Caco-2 (cell line): ENCODE measurements around the gene SPTLC2. TPM values are rescaled to one million over a fixed set of nuclear protein-coding genes. Genes with fewer than 3 reads are reported as not detected.

Source experiments
- BruUV-seq: library from RNA; stranded (reverse); fragments of 400-500 nt; replicated peaks from 2 replicates; lab custom pipeline; 2021; lab: Mats Ljungman, UMichigan
- CTCF ChIA-PET: fragments of 300-600 bp; sonication (Branson Sonifier 250); formaldehyde crosslinking; loops from one replicate; lab custom pipeline; 2022; ENCODE audit warnings: antibody characterized with exemption; lab: Charles Lee
- POLR2A ChIA-PET: fragments of 300-600 bp; sonication (Branson Sonifier 250); formaldehyde crosslinking; loops from one replicate; lab custom pipeline; 2022; ENCODE audit warnings: antibody characterized with exemption; lab: Charles Lee
- DNase-seq, 2 experiments: peaks; one replicate each; pipeline versions ENCODE4 v3.0.0 to v3.0.0-alpha.2; 2020 to 2022
- H3K27me3 ChIP-seq: replicated peaks from 2 replicates; pipeline ENCODE4 v1.6.0; 2011; ENCODE audit warnings: low read length; ENCODE audit not compliant: control insufficient read depth, insufficient read depth
- H3K36me3 ChIP-seq: 2 replicates; pipeline ENCODE4 v1.5.1; 2011; ENCODE audit warnings: low read length; ENCODE audit not compliant: control insufficient read depth, insufficient read depth
- H3K4me1 ChIP-seq: fragments of 250-450 bp; sonication (Bioruptor Pico); 2 replicates; pipeline ENCODE4 v1.5.1; 2020; ENCODE audit warnings: mild to moderate bottlenecking
- H3K4me3 ChIP-seq: 2 replicates; pipeline ENCODE4 v1.5.1; 2011; ENCODE audit warnings: low read depth, mild to moderate bottlenecking, control low read depth, low read length
- H3K9me3 ChIP-seq: fragments of 250-450 bp; sonication (Bioruptor Pico); 2 replicates; pipeline ENCODE4 v1.5.1; 2020; ENCODE audit warnings: mild to moderate bottlenecking, moderate library complexity
- H3K27ac Mint-ChIP-seq: one replicate; pipeline ENCODE4 v1.8.0; 2022; ENCODE audit warnings: mixed read lengths; ENCODE audit not compliant: unreplicated experiment
- H3K27me3 Mint-ChIP-seq: one replicate; pipeline ENCODE4 v1.8.0; 2022; ENCODE audit warnings: mixed read lengths; ENCODE audit not compliant: insufficient read depth, unreplicated experiment
- H3K36me3 Mint-ChIP-seq: one replicate; pipeline ENCODE4 v1.8.0; 2022; ENCODE audit warnings: mild to moderate bottlenecking, mixed read lengths; ENCODE audit not compliant: insufficient read depth, unreplicated experiment
- H3K4me1 Mint-ChIP-seq: one replicate; pipeline ENCODE4 v1.8.0; 2022; ENCODE audit warnings: low read depth, mixed read lengths; ENCODE audit not compliant: unreplicated experiment
- H3K4me3 Mint-ChIP-seq: one replicate; pipeline ENCODE4 v1.8.0; 2022; ENCODE audit warnings: mild to moderate bottlenecking, moderate library complexity, mixed read lengths; ENCODE audit not compliant: unreplicated experiment
- H3K9me3 Mint-ChIP-seq: one replicate; pipeline ENCODE4 v1.8.0; 2022; ENCODE audit warnings: mixed read lengths; ENCODE audit not compliant: unreplicated experiment
- intact Hi-C: fragments of 100-400 bp; cut with micrococcal nuclease; formaldehyde crosslinking; loops from one replicate; pipeline ENCODE4 v1.10.0; 2022; ENCODE audit not compliant: unreplicated experiment
- total RNA-seq: library from RNA; stranded (reverse); gene quantifications from 2 replicates; pipeline ENCODE4 v1.2.3, GENCODE V29; 2022
- TF ChIP-seq, protein P1 (sequence below), 2 experiments: fragments of 200-600 bp in 1 of 2; IDR thresholded peaks; 1 replicate in 1 of 2; 2 replicates in 1 of 2; pipeline versions ENCODE4 v1.5.1 to v1.8.0; 2011 to 2022; ENCODE audit warnings: antibody characterized with exemption in 1 of 2, control low read depth in 1 of 2, inconsistent platforms in 1 of 2, low read depth in 1 of 2, low read length in 1 of 2, mild to moderate bottlenecking in 1 of 2, moderate library complexity in 1 of 2; ENCODE audit not compliant: insufficient read depth in 1 of 2, severe bottlenecking in 1 of 2, unreplicated experiment in 1 of 2

The SPTLC2 gene
- total RNA-seq, 1 experiment from 2014 or later: 49.6 TPM

DNA sequence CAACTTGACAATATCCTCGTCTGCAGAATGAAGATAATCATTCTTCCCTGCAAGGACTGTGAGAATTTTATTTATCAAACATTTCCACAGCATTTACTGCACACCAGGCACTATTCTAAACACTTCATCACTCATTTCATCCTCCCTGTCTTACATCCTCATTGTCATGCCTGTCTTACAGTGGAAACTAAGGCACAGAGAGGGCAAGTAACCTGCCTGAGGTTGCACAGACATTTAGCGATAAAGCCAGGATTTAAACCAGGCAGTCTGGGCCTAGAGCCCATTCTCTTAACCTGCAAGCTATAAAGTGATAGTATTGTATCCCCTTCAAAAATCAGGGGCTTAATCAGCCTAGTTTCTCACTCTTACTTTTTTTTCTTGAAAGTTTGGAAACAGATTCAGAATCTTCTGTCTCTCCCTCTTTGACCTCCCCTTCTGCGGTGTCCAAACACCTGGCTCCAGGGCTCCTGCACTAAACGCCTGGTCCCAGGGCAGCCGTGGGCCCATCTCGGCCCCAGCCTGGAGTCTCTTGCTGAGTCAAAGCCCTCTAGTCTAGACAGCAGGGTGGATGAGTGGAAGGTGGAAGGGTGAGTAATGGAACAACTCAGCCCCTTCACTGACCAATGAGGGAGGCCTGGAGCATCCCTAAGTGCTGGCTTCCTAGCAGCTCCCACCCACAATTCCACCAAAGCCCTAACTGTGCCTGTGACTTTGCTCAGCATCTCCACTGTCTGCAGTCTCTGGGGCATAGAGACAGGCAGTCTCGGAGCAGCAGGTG, 130.3 kb downstream of the SPTLC2 start:
- Histone ChIP-seq H3K4me3 (no peak overlapping the region), H3K27me3 (no peaks in the 10 kb centered on the region), H3K9me3 (no peaks in the 10 kb centered on the region), H3K36me3 (no peaks in the 10 kb centered on the region), H3K4me1 (peaks cover 5% of the 10 kb centered on the region)
- Mint-ChIP-seq H3K27me3 (no peaks in the 10 kb centered on the region), H3K4me3 (no peak overlapping the region), H3K36me3 (peaks cover 10% of the 10 kb centered on the region), H3K4me1 (no peaks in the 10 kb centered on the region), H3K9me3 (no peaks in the 10 kb centered on the region), H3K27ac (no peak overlapping the region)
- CTCF ChIA-PET: no interaction called here
- BruUV-seq: no TSS peak
- POLR2A ChIA-PET: no interaction called here
- TF ChIP-seq, protein P1, sequence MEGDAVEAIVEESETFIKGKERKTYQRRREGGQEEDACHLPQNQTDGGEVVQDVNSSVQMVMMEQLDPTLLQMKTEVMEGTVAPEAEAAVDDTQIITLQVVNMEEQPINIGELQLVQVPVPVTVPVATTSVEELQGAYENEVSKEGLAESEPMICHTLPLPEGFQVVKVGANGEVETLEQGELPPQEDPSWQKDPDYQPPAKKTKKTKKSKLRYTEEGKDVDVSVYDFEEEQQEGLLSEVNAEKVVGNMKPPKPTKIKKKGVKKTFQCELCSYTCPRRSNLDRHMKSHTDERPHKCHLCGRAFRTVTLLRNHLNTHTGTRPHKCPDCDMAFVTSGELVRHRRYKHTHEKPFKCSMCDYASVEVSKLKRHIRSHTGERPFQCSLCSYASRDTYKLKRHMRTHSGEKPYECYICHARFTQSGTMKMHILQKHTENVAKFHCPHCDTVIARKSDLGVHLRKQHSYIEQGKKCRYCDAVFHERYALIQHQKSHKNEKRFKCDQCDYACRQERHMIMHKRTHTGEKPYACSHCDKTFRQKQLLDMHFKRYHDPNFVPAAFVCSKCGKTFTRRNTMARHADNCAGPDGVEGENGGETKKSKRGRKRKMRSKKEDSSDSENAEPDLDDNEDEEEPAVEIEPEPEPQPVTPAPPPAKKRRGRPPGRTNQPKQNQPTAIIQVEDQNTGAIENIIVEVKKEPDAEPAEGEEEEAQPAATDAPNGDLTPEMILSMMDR (IDR thresholded peaks at IDR 0.05; ENCODE audit: insufficient read depth in 1 of 2, low read depth in 1 of 2, low read length in 1 of 2, severe bottlenecking in 1 of 2, unreplicated experiment in 1 of 2): no peak
- DNase-seq: no peak
- intact Hi-C loops: no loop called here

DNA sequence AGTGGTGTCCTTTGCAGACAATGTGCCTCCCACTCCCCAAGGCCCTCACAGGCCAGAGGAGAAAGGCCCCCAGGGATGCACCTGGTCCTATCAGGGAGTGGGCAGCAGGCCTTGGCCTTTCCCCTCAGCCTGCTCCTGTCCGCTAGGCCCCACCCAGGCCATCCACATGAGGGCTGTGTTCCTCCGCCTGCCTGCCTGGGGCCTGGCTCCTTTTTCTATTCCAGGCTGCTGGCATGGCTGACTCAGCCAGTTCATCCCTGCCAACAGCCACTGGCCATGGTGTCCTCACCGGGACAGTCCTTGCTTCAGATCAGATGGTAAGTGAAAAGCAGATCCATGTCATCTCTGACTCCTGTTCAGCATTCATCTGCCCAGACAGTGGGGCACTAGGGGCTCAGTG, 131.2 kb downstream of the SPTLC2 start:
- BruUV-seq: no TSS peak
- peaks cover 10% of the 10 kb centered on the region for H3K36me3 Mint-ChIP-seq
- H3K4me3 Mint-ChIP-seq: no peak overlapping the region
- no peaks in the 10 kb centered on the region for H3K4me1 Mint-ChIP-seq
- ChIA-PET POLR2A (no interaction called here), CTCF (no interaction called here)
- Histone ChIP-seq H3K9me3 (no peaks in the 10 kb centered on the region), H3K4me1 (peaks cover 5% of the 10 kb centered on the region), H3K27me3 (no peaks in the 10 kb centered on the region), H3K4me3 (no peak overlapping the region), H3K36me3 (no peaks in the 10 kb centered on the region)
- intact Hi-C loops: no loop called here
- no peaks in the 10 kb centered on the region for H3K27me3 Mint-ChIP-seq
- TF ChIP-seq, protein P1 (IDR thresholded peaks at IDR 0.05; ENCODE audit: insufficient read depth in 1 of 2, low read depth in 1 of 2, low read length in 1 of 2, severe bottlenecking in 1 of 2, unreplicated experiment in 1 of 2): no peak
- H3K27ac Mint-ChIP-seq: no peak overlapping the region
- H3K9me3 Mint-ChIP-seq: no peaks in the 10 kb centered on the region
- no peak for DNase-seq

DNA sequence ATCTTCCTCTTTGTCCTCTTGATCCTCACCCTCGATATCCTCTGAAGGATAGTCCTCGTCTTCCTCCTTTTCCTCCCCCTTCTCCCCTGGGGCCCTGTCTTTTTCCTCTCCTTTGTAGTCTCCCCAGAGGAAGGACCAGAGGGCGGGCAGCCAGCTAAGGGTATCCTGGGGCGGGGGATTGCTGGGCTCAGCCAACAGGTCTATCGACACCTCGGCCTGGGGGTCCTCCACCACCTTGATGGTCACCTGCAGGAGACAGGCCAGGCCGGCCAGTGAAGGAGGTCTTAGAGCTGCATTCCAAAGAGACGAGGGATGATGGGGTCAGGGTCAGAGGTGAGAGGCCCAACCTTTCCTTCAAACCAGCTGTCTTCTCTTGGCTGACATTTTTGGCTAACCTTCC, 134.0 kb downstream of the SPTLC2 start:
- CTCF ChIA-PET: no interaction called here
- Histone ChIP-seq H3K4me3 (no peak overlapping the region), H3K9me3 (no peaks in the 10 kb centered on the region), H3K36me3 (no peaks in the 10 kb centered on the region), H3K27me3 (no peaks in the 10 kb centered on the region), H3K4me1 (peaks cover 5% of the 10 kb centered on the region)
- peaks cover 10% of the 10 kb centered on the region for H3K36me3 Mint-ChIP-seq
- H3K27me3 Mint-ChIP-seq: no peaks in the 10 kb centered on the region
- POLR2A ChIA-PET: no interaction called here
- TF ChIP-seq, protein P1 (IDR thresholded peaks at IDR 0.05; ENCODE audit: insufficient read depth in 1 of 2, low read depth in 1 of 2, low read length in 1 of 2, severe bottlenecking in 1 of 2, unreplicated experiment in 1 of 2): no peak
- no TSS peak for BruUV-seq
- H3K27ac Mint-ChIP-seq: no peak overlapping the region
- DNase-seq: no peak
- H3K4me1 Mint-ChIP-seq: no peaks in the 10 kb centered on the region
- no peaks in the 10 kb centered on the region for H3K9me3 Mint-ChIP-seq
- no peak overlapping the region for H3K4me3 Mint-ChIP-seq
- intact Hi-C loops: no loop called here
